ENCODE measurements around the gene DACT2. TPM values are rescaled to one million over a fixed set of nuclear protein-coding genes. Genes with fewer than 3 reads are reported as not detected.

The DACT2 gene
- total and polyA plus RNA-seq, 10 of the 15 experiments (the other 5 are each of a cell fraction or from before 2014, with no cell fraction given) = not detected

- TF ChIP-seq CBX3 (IDR thresholded peaks at IDR 0.05; ENCODE audit: borderline replicate concordance, low read depth) (no peak), NFYB (IDR thresholded peaks at IDR 0.05; ENCODE audit: insufficient read depth, low read depth, low read length) (no peak), STAT3 (IDR thresholded peaks at IDR 0.05; ENCODE audit: low read depth, low read length) (no peak), IRF3 (IDR thresholded peaks at IDR 0.05) (no peak), CEBPB (IDR thresholded peaks at IDR 0.05; ENCODE audit: borderline replicate concordance in 1 of 2, low read depth in 2 of 2, low read length in 2 of 2) (no peak)
Measured at GRCh38 chr6:168319279-168320111, at the start of gene DACT2 (continued).

- Histone ChIP-seq H4K20me1 (ENCODE audit: control insufficient read depth, insufficient read depth) (no peaks in the 10 kb centered on the region), H2AFZ (ENCODE audit: control insufficient read depth, low read depth, low read length) (no peak overlapping the region), H3K4me3 (no peak overlapping the region), H3K9ac (ENCODE audit: control insufficient read depth, insufficient read depth, low read length) (no peak overlapping the region), H3K79me2 (ENCODE audit: control insufficient read depth, insufficient read depth, low read length) (no peaks in the 10 kb centered on the region), H3K4me1 (ENCODE audit: control insufficient read depth, insufficient read depth, low read length) (no peaks in the 10 kb centered on the region), H3K36me3 (ENCODE audit: control insufficient read depth in 2 of 2, insufficient read depth in 2 of 2, low read length in 1 of 2) (no peaks in the 10 kb centered on the region), H3K27ac (ENCODE audit: control insufficient read depth, insufficient read depth) (no peak overlapping the region), H3K27me3 (replicated peaks in 1 of 2; ENCODE audit: control insufficient read depth in 2 of 2, insufficient read depth in 2 of 2, low read length in 1 of 2) (no peaks in the 10 kb centered on the region), H3K4me2 (ENCODE audit: control insufficient read depth, insufficient read depth) (no peak overlapping the region), H3K9me3 (replicated peaks; ENCODE audit: control insufficient read depth, insufficient read depth, low read length) (no peaks in the 10 kb centered on the region)
- FAIRE-seq (no peak), ATAC-seq (no peak), DNase-seq (ENCODE audit: low read depth, low spot score) (no peak)
- RAD21 ChIA-PET (ENCODE audit: unreplicated experiment) = no interaction called here
- intact Hi-C loops (cut with micrococcal nuclease; ENCODE audit: unreplicated experiment) (no loop called here), in situ Hi-C loops (cut with MboI) (no loop called here)
- SMC1A ChIA-PET (ENCODE audit: uncharacterized antibody, unreplicated experiment) = no interaction called here
- no TSS peak for BruUV-seq (replicated peaks)
- WGBS (ENCODE audit: insufficient coverage, insufficient replicate concordance, low lambda C conversion rate, missing lambda C conversion rate) = 52% methylated on average over 6 of the region's 7 CpGs
- CTCF ChIA-PET = interaction anchor here (1.5 kb wide), 1 partner anchor 514 kb away, joined by 3 read pairs; no protein-coding TSS in a partner anchor
- POLR2A ChIA-PET = no interaction called here
- TF ChIP-seq ZBTB4 (CRISPR knock-in tag; IDR thresholded peaks at IDR 0.05) (no peak), PRDM15 (CRISPR knock-in tag; IDR thresholded peaks at IDR 0.05) (no peak), FOS (IDR thresholded peaks at IDR 0.05; ENCODE audit: borderline replicate concordance, extremely low read depth, insufficient read length) (no peak), ZNF217 (IDR thresholded peaks at IDR 0.05) (no peak), RAD21 (IDR thresholded peaks at IDR 0.05; ENCODE audit: insufficient read depth, low read depth, low read length) (no peak), KAT2A (conservative IDR thresholded peaks at IDR 0.05; ENCODE audit: control insufficient read depth, low read depth, low read length) (no peak), POLR2AphosphoS5 (IDR thresholded peaks at IDR 0.05; ENCODE audit: low read length) (no peak), ZNF24 (IDR thresholded peaks at IDR 0.05) (no peak), HCFC1 (IDR thresholded peaks at IDR 0.05; ENCODE audit: low read length) (no peak), SRF (IDR thresholded peaks at IDR 0.05; ENCODE audit: low read depth in 2 of 2, low read length in 2 of 2) (no peak)
Measured at GRCh38 chr6:168368936-168369335, 49.4 kb upstream of the DACT2 start.
